Left ventricle myocardium inferior (tissue), 1 donor: ENCODE results near the gene SNAP29. TPM values are rescaled to one million over a fixed set of nuclear protein-coding genes. Genes with fewer than 3 reads are reported as not detected.

Experiments used
- DNase-seq: peaks from one replicate; pipeline ENCODE4 v3.0.0-alpha.2; 2020
- H3K27ac ChIP-seq: fragments of 200-600 bp; replicated peaks from 2 replicates; pipeline ENCODE4 v1.8.0; 2021
- H3K27me3 ChIP-seq: fragments of 200-600 bp; 2 replicates; pipeline ENCODE4 v1.8.0; 2021; ENCODE audit warnings: low read depth
- H3K36me3 ChIP-seq: fragments of 200-600 bp; 2 replicates; pipeline ENCODE4 v1.8.0; 2021
- H3K4me1 ChIP-seq: fragments of 200-600 bp; 2 replicates; pipeline ENCODE4 v1.8.0; 2021
- H3K4me3 ChIP-seq: fragments of 200-600 bp; 2 replicates; pipeline ENCODE4 v1.8.0; 2021; ENCODE audit warnings: mild to moderate bottlenecking, moderate library complexity
- H3K9me3 ChIP-seq: fragments of 200-600 bp; replicated peaks from 2 replicates; pipeline ENCODE4 v1.8.0; 2021
- intact Hi-C: fragments of 100-400 bp; cut with micrococcal nuclease; formaldehyde crosslinking; loops from one replicate; pipeline ENCODE4 v1.11.0; 2022
- total RNA-seq: library from RNA; stranded (reverse); fragmentation: NEBNext Ultra II Directional; extraction: Animal tissue kit (Norgen Biotek cat#: 25700); gene quantifications from one replicate; pipeline ENCODE4 v1.2.1, GENCODE V29; 2021
- TF ChIP-seq, protein P1 (sequence below): fragments of 200-600 bp; IDR thresholded peaks from 2 replicates; pipeline ENCODE4 v1.8.0; 2021; ENCODE audit warnings: antibody characterized with exemption, mild to moderate bottlenecking, borderline replicate concordance
- donor health status: DM: no; HTN: yes; CAD: no; lungs with severe emphysema.

The SNAP29 gene
- total RNA-seq, 1 donor from 2014 or later = 25.8 TPM

DNA sequence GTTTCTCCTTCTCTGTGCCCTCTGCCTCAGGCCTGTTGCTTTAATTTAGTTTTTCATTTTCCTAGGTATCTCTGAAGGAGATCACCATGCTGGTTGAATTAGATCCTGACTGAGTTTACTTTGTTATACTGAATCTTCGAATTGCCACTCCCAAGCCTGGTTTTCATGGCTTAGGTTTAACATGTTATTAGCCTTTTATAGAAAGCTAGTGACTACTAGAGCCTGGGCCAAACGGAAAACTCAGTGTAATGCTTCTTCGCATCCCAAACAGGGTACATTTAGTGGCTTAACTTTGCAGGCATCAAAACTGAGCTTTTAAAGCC lies 62.0 kb downstream of the SNAP29 start:
- peaks cover 81% of the 10 kb centered on the region for H3K4me1 ChIP-seq
- H3K27me3 ChIP-seq = no peaks in the 10 kb centered on the region
- peak overlapping the region; percentile 27 for H3K27ac ChIP-seq
- no peak for DNase-seq
- H3K9me3 ChIP-seq = no peaks in the 10 kb centered on the region
- intact Hi-C loops = no loop called here
- H3K36me3 ChIP-seq = no peaks in the 10 kb centered on the region
- TF ChIP-seq, protein P1, sequence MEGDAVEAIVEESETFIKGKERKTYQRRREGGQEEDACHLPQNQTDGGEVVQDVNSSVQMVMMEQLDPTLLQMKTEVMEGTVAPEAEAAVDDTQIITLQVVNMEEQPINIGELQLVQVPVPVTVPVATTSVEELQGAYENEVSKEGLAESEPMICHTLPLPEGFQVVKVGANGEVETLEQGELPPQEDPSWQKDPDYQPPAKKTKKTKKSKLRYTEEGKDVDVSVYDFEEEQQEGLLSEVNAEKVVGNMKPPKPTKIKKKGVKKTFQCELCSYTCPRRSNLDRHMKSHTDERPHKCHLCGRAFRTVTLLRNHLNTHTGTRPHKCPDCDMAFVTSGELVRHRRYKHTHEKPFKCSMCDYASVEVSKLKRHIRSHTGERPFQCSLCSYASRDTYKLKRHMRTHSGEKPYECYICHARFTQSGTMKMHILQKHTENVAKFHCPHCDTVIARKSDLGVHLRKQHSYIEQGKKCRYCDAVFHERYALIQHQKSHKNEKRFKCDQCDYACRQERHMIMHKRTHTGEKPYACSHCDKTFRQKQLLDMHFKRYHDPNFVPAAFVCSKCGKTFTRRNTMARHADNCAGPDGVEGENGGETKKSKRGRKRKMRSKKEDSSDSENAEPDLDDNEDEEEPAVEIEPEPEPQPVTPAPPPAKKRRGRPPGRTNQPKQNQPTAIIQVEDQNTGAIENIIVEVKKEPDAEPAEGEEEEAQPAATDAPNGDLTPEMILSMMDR = no peak
- H3K4me3 ChIP-seq = peak overlapping the region; percentile 94

DNA sequence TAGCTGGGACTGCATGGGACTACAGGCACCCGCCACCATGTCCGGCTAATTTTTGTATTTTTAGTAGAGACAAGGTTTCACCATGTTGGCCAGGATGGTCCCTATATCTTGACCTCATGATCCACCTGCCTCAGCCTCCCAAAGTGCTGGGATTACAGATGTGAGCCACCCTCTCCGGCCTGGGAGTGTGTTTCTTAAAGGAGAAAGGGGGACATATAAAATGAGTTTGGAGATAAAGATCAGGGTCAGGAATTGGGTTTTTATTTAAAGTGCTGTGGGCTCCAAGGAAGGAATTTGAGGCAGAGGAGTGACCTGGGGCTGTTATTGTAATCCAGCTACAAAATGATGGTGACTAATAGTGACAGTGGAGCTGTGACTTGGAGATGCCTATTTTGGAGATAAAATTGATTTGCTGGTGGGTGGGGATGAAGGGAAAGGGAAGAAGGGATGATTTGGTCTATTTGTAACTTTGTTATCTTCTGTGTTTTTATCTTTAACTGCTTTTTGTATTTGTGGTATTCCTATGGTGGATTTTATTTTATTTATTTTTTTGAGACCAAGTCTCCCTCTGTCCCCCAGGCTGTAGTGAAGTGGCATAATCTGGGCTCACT lies 63.4 kb downstream of the SNAP29 start:
- TF ChIP-seq, protein P1 = no peak
- no peaks in the 10 kb centered on the region for H3K36me3 ChIP-seq
- H3K4me3 ChIP-seq = no peak overlapping the region
- no peak overlapping the region for H3K27ac ChIP-seq
- DNase-seq = no peak
- intact Hi-C loops = no loop called here
- no peaks in the 10 kb centered on the region for H3K9me3 ChIP-seq
- H3K27me3 ChIP-seq = no peaks in the 10 kb centered on the region
- peaks cover 84% of the 10 kb centered on the region for H3K4me1 ChIP-seq

DNA sequence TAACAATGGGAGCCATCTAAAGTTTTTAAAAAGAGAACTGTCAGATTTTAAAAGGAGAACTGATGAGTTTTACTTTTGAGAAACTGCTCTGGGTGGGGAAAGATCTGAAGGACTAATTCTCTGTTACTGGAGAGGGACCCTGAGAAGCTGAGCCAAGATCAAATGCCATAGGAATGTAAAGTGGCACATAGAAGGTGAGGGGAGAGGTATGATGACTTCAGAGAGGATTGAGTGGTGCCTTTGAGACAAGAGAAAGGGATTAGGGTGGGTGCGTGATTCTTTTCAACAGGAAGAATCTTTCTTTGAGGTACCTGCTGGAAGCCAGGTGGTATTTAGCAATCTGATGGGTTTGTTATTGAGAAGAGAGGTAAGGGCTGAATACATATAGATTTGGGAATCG lies 67.4 kb downstream of the SNAP29 start:
- TF ChIP-seq, protein P1 = no peak
- Histone ChIP-seq H3K27me3 (no peaks in the 10 kb centered on the region), H3K9me3 (no peaks in the 10 kb centered on the region), H3K4me3 (no peak overlapping the region), H3K27ac (no peak overlapping the region), H3K36me3 (no peaks in the 10 kb centered on the region), H3K4me1 (peaks cover 59% of the 10 kb centered on the region)
- DNase-seq = no peak
- intact Hi-C loops = no loop called here

DNA sequence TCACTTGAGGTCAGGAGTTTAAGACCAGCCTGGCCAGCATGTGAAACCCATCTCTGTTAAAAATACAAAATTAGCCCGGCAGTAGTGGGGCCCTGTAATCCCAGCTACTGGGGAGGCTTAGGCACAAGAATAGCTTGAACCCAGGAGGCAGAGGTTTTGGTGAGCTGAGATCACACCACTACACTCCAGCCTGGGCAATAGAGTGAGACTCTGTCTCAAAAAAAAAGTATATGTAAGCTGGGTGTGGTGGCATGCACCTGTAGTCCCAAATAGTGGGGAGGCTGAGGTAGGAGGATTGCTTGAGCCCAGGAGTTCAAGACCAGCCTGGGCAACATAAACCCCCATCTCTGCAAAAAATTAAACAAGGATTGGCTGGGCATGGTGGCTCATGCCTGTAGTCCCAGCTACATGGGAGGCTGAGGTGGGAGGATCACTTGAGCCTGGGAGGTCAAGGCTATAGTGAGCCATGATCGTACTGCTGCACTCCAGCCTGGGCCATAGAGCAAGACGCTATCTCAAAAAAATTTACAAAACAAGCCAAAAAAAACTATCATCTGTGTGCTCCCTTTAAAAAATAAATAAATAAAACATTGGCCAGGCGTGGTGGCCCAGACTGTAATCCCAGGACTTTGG lies 69.2 kb downstream of the SNAP29 start:
- H3K27me3 ChIP-seq = no peaks in the 10 kb centered on the region
- no peaks in the 10 kb centered on the region for H3K9me3 ChIP-seq
- H3K4me1 ChIP-seq = peaks cover 58% of the 10 kb centered on the region
- H3K4me3 ChIP-seq = no peak overlapping the region
- no peaks in the 10 kb centered on the region for H3K36me3 ChIP-seq
- intact Hi-C loops = no loop called here
- DNase-seq = no peak
- TF ChIP-seq, protein P1 = no peak
- no peak overlapping the region for H3K27ac ChIP-seq

DNA sequence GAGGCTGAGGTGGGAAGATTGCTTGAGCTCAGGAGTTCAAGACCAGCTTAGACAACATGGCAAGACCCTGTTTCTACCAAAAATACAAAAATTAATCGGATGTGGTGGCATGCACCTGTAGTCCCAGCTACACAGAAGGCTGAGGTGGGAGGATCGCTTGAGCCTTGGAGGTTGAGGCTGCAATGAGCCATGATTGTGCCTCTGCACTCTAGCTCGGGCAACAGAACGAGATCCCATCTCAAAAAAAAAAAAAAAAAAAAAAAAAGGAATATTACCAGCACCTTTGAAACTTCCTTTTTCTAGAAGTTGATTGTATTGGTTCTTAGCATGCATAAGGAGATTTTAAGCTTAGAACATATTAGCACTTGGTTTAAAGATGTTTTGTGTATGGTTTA lies 69.8 kb downstream of the SNAP29 start:
- Histone ChIP-seq H3K4me3 (no peak overlapping the region), H3K27ac (no peak overlapping the region), H3K9me3 (no peaks in the 10 kb centered on the region), H3K4me1 (peaks cover 62% of the 10 kb centered on the region), H3K36me3 (peaks cover under 1% of the 10 kb centered on the region), H3K27me3 (no peaks in the 10 kb centered on the region)
- intact Hi-C loops = no loop called here
- DNase-seq = no peak
- TF ChIP-seq, protein P1 = no peak
